Hepatocyte (in vitro differentiated cells): Measurements from ENCODE around the gene CD69. TPM values are rescaled to one million over a fixed set of nuclear protein-coding genes. Genes with fewer than 3 reads are reported as not detected.

Source experiments
- DNase-seq: peaks from one replicate; pipeline ENCODE4 v3.0.0-alpha.2; 2016; ENCODE audit warnings: low spot score
- H2AFZ ChIP-seq: fragments of 200-600 bp; sonication (generic); 2 replicates; pipeline ENCODE4 v1.6.0; 2016; ENCODE audit warnings: antibody characterized with exemption, mild to moderate bottlenecking
- H3K27ac ChIP-seq: fragments of 200-600 bp; sonication (generic); 2 replicates; pipeline ENCODE4 v1.5.1; 2016; ENCODE audit warnings: mild to moderate bottlenecking
- H3K27me3 ChIP-seq: fragments of 200-600 bp; sonication (generic); 2 replicates; pipeline ENCODE4 v1.6.1; 2016
- H3K36me3 ChIP-seq: fragments of 200-600 bp; sonication (generic); replicated peaks from 2 replicates; pipeline ENCODE4 v1.5.1; 2016; ENCODE audit warnings: low read depth; ENCODE audit not compliant: insufficient read depth
- H3K4me1 ChIP-seq: fragments of 200-600 bp; sonication (generic); 2 replicates; pipeline ENCODE4 v1.5.1; 2016; ENCODE audit warnings: mild to moderate bottlenecking, moderate library complexity; ENCODE audit not compliant: insufficient read depth
- H3K4me2 ChIP-seq: fragments of 200-600 bp; sonication (generic); 2 replicates; pipeline ENCODE4 v1.6.0; 2016
- H3K4me3 ChIP-seq: fragments of 200-600 bp; sonication (generic); 2 replicates; pipeline ENCODE4 v1.5.1; 2016; ENCODE audit warnings: mild to moderate bottlenecking
- H3K79me2 ChIP-seq: fragments of 200-600 bp; sonication (generic); 2 replicates; pipeline ENCODE4 v1.6.0; 2017; ENCODE audit warnings: mild to moderate bottlenecking
- H3K9me2 ChIP-seq: fragments of 200-600 bp; sonication (generic); replicated peaks from 2 replicates; pipeline ENCODE4 v1.6.0; 2017; ENCODE audit warnings: mild to moderate bottlenecking; ENCODE audit not compliant: insufficient read depth
- H3K9me3 ChIP-seq: fragments of 200-600 bp; sonication (generic); 2 replicates; pipeline ENCODE4 v1.5.1; 2016; ENCODE audit warnings: low read depth, mild to moderate bottlenecking
- H4K20me1 ChIP-seq: fragments of 200-600 bp; sonication (generic); 2 replicates; pipeline ENCODE4 v1.6.0; 2016; ENCODE audit warnings: mild to moderate bottlenecking; ENCODE audit not compliant: insufficient read depth, poor library complexity, severe bottlenecking
- CTCF ChIP-seq: fragments of 200-600 bp; sonication (generic); IDR thresholded peaks from 2 replicates; pipeline ENCODE4 v1.5.1; 2016; ENCODE audit warnings: antibody characterized with exemption, mild to moderate bottlenecking; ENCODE audit not compliant: poor library complexity
- EZH2 ChIP-seq: fragments of 200-600 bp; sonication (generic); IDR thresholded peaks from 2 replicates; pipeline ENCODE4 v1.6.1; 2016; ENCODE audit warnings: antibody characterized with exemption, mild to moderate bottlenecking, borderline replicate concordance
- EZH2phosphoT487 ChIP-seq: fragments of 200-600 bp; sonication (generic); IDR thresholded peaks from one replicate; pipeline ENCODE4 v1.6.1; 2018; ENCODE audit warnings: antibody characterized with exemption, mild to moderate bottlenecking, low read depth, moderate library complexity; ENCODE audit not compliant: unreplicated experiment, severe bottlenecking
- WGBS: methylation state at CpG from one replicate; pipeline ENCODE4 v1.1.6; 2016; ENCODE audit warnings: low lambda C conversion rate; ENCODE audit errors: missing lambda C conversion rate; 5-methylcytosine and 5-hydroxymethylcytosine counted together
- polyA plus RNA-seq: library from polyadenylated mRNA; unstranded; fragments of >200 nt; fragmentation: Nextera tagmentation; extraction: Ambion mirVana; gene quantifications from 2 replicates; pipeline ENCODE4 v1.2.1, GENCODE V29; 2016
- total RNA-seq: library from RNA; depleted of rRNA; stranded (reverse); fragments of >200 nt; gene quantifications from 2 replicates; pipeline ENCODE4 v1.2.3, GENCODE V29; 2014

The CD69 gene
- total and polyA plus RNA-seq, 2 experiments from 2014 or later = 0.07 to 0.57 TPM

- Histone ChIP-seq H3K36me3 (no peaks in the 10 kb centered on the region), H3K27me3 (no peaks in the 10 kb centered on the region), H3K4me3 (no peak overlapping the region), H3K79me2 (no peaks in the 10 kb centered on the region), H3K9me2 (no peaks in the 10 kb centered on the region), H3K4me1 (no peaks in the 10 kb centered on the region), H4K20me1 (no peaks in the 10 kb centered on the region), H3K9me3 (peaks cover 4% of the 10 kb centered on the region), H3K27ac (no peak overlapping the region), H2AFZ (no peak overlapping the region), H3K4me2 (no peak overlapping the region)
- TF ChIP-seq CTCF (no peak), EZH2 (no peak), EZH2phosphoT487 (no peak)
- 72% methylated on average over 2 of the region's 2 CpGs for WGBS
- no peak for DNase-seq
Observed at GRCh38 chr12:9792961-9793617, 32.4 kb upstream of the CD69 start.

GRCh38 chr12:9792185-9792900 is 31.6 kb upstream of the CD69 start:
- Histone ChIP-seq H3K9me3 (peaks cover 4% of the 10 kb centered on the region), H4K20me1 (no peaks in the 10 kb centered on the region), H3K27me3 (no peaks in the 10 kb centered on the region), H3K36me3 (no peaks in the 10 kb centered on the region), H2AFZ (no peak overlapping the region), H3K9me2 (no peaks in the 10 kb centered on the region), H3K4me1 (no peaks in the 10 kb centered on the region), H3K4me3 (no peak overlapping the region), H3K27ac (no peak overlapping the region), H3K4me2 (no peak overlapping the region), H3K79me2 (no peaks in the 10 kb centered on the region)
- DNase-seq = no peak
- 55% methylated on average over 2 of the region's 2 CpGs for WGBS
- TF ChIP-seq CTCF (no peak), EZH2 (no peak), EZH2phosphoT487 (no peak)

- Histone ChIP-seq H3K27me3 (no peaks in the 10 kb centered on the region), H3K4me2 (no peak overlapping the region), H3K36me3 (no peaks in the 10 kb centered on the region), H2AFZ (no peak overlapping the region), H3K27ac (no peak overlapping the region), H3K79me2 (no peaks in the 10 kb centered on the region), H3K9me2 (no peaks in the 10 kb centered on the region), H3K9me3 (peaks cover 4% of the 10 kb centered on the region), H3K4me1 (no peaks in the 10 kb centered on the region), H3K4me3 (no peak overlapping the region), H4K20me1 (no peaks in the 10 kb centered on the region)
- DNase-seq = no peak
- WGBS = 73% methylated on average over 6 of the region's 6 CpGs
- TF ChIP-seq EZH2phosphoT487 (no peak), EZH2 (no peak), CTCF (no peak)
Observed at GRCh38 chr12:9786726-9787717, 26.3 kb upstream of the CD69 start.
